CD4-positive, alpha-beta T cell (primary cell): ENCODE measurements around the gene SERTM1. TPM values are rescaled to one million over a fixed set of nuclear protein-coding genes. Genes with fewer than 3 reads are reported as not detected.

Experiments used
- ATAC-seq: fragments of 200-7000 bp; cut with Tn5 transposase; one replicate; pipeline ENCODE4 v1.10.0; 2022; ENCODE audit warnings: mild to moderate bottlenecking; ENCODE audit not compliant: poor library complexity
- CTCF ChIA-PET: fragments of 350-600 bp; sonication (Branson Sonifier 250); formaldehyde crosslinking; loops from one replicate; lab custom pipeline; 2021; ENCODE audit warnings: antibody characterized with exemption, inconsistent platforms; lab: Charles Lee
- POLR2A ChIA-PET: fragments of 350-600 bp; sonication (Branson Sonifier 250); formaldehyde crosslinking; loops from one replicate; lab custom pipeline; 2021; ENCODE audit warnings: antibody characterized with exemption, inconsistent platforms; lab: Charles Lee
- DNase-seq, 14 experiments: peaks; one replicate each; pipeline ENCODE4 v3.0.0-alpha.2; 2013 to 2020; ENCODE audit warnings: mixed read lengths in 2 of 14
- H3K27ac ChIP-seq, 2 donors: one replicate each; pipeline versions ENCODE4 v1.5.1 to v1.7.0; 2013; ENCODE audit warnings: low read length in 2 of 2, low read depth in 1 of 2, mild to moderate bottlenecking in 1 of 2
- H3K27me3 ChIP-seq, 2 experiments: 1 replicate in 1 of 2; 2 replicates in 1 of 2; pipeline versions ENCODE4 v1.6.1 to v1.7.0; 2013; ENCODE audit warnings: low read length in 2 of 2, control low read depth in 1 of 2, mild to moderate bottlenecking in 1 of 2, moderate library complexity in 1 of 2; ENCODE audit not compliant: insufficient read depth in 2 of 2, control insufficient read depth in 1 of 2
- H3K36me3 ChIP-seq: one replicate; pipeline ENCODE4 v1.6.1; 2013; ENCODE audit warnings: low read length, control low read depth; ENCODE audit not compliant: insufficient read depth
- H3K4me1 ChIP-seq: one replicate; pipeline ENCODE4 v1.6.1; 2013; ENCODE audit warnings: low read length, control low read depth; ENCODE audit not compliant: insufficient read depth
- H3K4me3 ChIP-seq: one replicate; pipeline ENCODE4 v1.5.1; 2013; ENCODE audit warnings: mild to moderate bottlenecking, low read length, moderate library complexity
- H3K9me3 ChIP-seq, 2 experiments: 1 replicate in 1 of 2; 2 replicates in 1 of 2; pipeline versions ENCODE4 v1.6.1 to v1.7.0; 2013; ENCODE audit warnings: low read length in 2 of 2, mild to moderate bottlenecking in 2 of 2, control low read depth in 1 of 2, moderate library complexity in 1 of 2; ENCODE audit not compliant: control insufficient read depth in 1 of 2, insufficient read depth in 1 of 2
- H3K27ac Mint-ChIP-seq: one replicate; pipeline ENCODE4 v1.8.0; 2020; ENCODE audit warnings: mixed read lengths
- H3K27me3 Mint-ChIP-seq: one replicate; pipeline ENCODE4 v1.8.0; 2021; ENCODE audit warnings: mixed read lengths
- H3K36me3 Mint-ChIP-seq: one replicate; pipeline ENCODE4 v1.8.0; 2021; ENCODE audit warnings: low read depth, mixed read lengths
- H3K4me1 Mint-ChIP-seq: one replicate; pipeline ENCODE4 v1.8.0; 2021; ENCODE audit warnings: low read depth, mixed read lengths
- H3K4me3 Mint-ChIP-seq: one replicate; pipeline ENCODE4 v1.8.0; 2020; ENCODE audit warnings: mild to moderate bottlenecking, mixed read lengths
- H3K9me3 Mint-ChIP-seq: one replicate; pipeline ENCODE4 v1.8.0; 2020; ENCODE audit warnings: mixed read lengths
- intact Hi-C, 2 experiments: fragments of 100-400 bp; cut with DNase I in 1 of 2; cut with micrococcal nuclease in 1 of 2; formaldehyde crosslinking; loops; one replicate each; pipeline versions ENCODE4 v1.15.1 to v1.9.0; 2023 to 2025; cut with DNase I, micrococcal nuclease
- total RNA-seq, 174 experiments: library from RNA in 2 of 174; stranded (reverse) in 2 of 174; gene quantifications; one replicate each; pipeline ENCODE4 v1.2.3 and lab custom pipeline; 2021 to 2026
- TF ChIP-seq, protein P1 (sequence below): fragments of 200-600 bp; IDR thresholded peaks from one replicate; pipeline ENCODE4 v1.8.0; 2022; ENCODE audit warnings: antibody characterized with exemption, mild to moderate bottlenecking

Gene SERTM1
- total RNA-seq, 2 experiments from 2014 or later = not detected

DNA sequence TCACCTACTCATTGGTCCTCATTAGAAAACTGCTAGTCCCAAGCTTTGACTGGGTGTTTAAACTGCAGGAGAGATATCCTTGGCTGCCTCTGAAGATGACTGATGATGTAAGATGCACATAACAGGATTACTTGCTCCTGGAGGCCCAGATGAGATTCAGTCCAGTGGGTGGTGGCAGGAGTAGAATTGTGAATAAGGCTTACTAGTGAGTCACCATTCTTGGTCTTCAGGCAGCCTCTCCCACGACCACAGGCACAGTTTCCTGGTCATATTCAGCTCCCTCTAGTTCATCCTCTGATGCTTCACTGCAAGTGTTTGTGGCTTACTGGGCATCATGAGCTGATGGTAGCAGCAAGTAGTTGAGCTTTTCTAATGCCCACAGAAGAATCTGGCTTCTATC, 12.1 kb downstream of the SERTM1 start:
- Histone ChIP-seq H3K27ac (no peak overlapping the region), H3K9me3 (no peaks in the 10 kb centered on the region), H3K36me3 (no peaks in the 10 kb centered on the region), H3K4me1 (no peaks in the 10 kb centered on the region), H3K4me3 (no peak overlapping the region), H3K27me3 (no peaks in the 10 kb centered on the region)
- intact Hi-C loops = no loop called here
- H3K27me3 Mint-ChIP-seq = peaks cover 34% of the 10 kb centered on the region
- peaks cover 4% of the 10 kb centered on the region for H3K9me3 Mint-ChIP-seq
- no peaks in the 10 kb centered on the region for H3K4me1 Mint-ChIP-seq
- ChIA-PET POLR2A (no interaction called here), CTCF (no interaction called here)
- TF ChIP-seq, protein P1, sequence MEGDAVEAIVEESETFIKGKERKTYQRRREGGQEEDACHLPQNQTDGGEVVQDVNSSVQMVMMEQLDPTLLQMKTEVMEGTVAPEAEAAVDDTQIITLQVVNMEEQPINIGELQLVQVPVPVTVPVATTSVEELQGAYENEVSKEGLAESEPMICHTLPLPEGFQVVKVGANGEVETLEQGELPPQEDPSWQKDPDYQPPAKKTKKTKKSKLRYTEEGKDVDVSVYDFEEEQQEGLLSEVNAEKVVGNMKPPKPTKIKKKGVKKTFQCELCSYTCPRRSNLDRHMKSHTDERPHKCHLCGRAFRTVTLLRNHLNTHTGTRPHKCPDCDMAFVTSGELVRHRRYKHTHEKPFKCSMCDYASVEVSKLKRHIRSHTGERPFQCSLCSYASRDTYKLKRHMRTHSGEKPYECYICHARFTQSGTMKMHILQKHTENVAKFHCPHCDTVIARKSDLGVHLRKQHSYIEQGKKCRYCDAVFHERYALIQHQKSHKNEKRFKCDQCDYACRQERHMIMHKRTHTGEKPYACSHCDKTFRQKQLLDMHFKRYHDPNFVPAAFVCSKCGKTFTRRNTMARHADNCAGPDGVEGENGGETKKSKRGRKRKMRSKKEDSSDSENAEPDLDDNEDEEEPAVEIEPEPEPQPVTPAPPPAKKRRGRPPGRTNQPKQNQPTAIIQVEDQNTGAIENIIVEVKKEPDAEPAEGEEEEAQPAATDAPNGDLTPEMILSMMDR = no peak
- no peak for ATAC-seq
- H3K27ac Mint-ChIP-seq = no peak overlapping the region
- H3K36me3 Mint-ChIP-seq = no peaks in the 10 kb centered on the region
- DNase-seq = no peak
- H3K4me3 Mint-ChIP-seq = no peak overlapping the region

DNA sequence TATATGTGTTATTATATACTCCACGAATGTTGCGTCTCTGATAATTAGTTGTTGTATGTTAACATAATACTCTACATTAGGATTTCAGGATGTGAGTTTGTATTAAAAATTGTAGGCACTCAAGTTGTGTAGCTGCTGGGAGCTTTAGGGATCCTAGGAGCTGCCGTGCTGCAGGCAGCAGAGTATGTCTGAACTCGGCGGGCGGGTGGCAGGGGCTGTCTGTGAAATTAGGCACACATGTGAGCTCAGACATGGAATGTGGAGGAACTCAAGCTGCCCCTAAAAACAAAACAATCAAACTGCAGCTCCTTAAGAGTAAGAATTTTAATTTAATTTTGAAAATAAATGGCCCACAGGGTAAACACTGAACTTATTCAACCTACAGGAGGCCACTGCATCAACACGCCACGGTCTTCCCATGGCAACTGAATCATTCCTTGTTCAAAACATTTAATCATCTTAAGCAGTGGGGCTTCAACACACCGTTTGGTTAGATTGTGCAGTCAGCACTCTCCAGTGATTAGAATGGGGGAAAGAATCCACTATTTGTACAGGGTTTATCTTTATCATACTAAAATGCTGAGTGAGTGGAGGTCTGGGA, 22.7 kb downstream of the SERTM1 start:
- Mint-ChIP-seq H3K27ac (no peak overlapping the region), H3K27me3 (peaks cover 32% of the 10 kb centered on the region), H3K4me1 (no peaks in the 10 kb centered on the region), H3K36me3 (no peaks in the 10 kb centered on the region), H3K4me3 (no peak overlapping the region), H3K9me3 (no peaks in the 10 kb centered on the region)
- no peaks in the 10 kb centered on the region for H3K9me3 ChIP-seq
- no peaks in the 10 kb centered on the region for H3K36me3 ChIP-seq
- ChIA-PET CTCF (no interaction called here), POLR2A (no interaction called here)
- intact Hi-C loops = no loop called here
- DNase-seq (no peak), ATAC-seq (no peak)
- H3K4me3 ChIP-seq = no peak overlapping the region
- no peaks in the 10 kb centered on the region for H3K27me3 ChIP-seq
- no peaks in the 10 kb centered on the region for H3K4me1 ChIP-seq
- TF ChIP-seq, protein P1 = no peak
- H3K27ac ChIP-seq = no peak overlapping the region

DNA sequence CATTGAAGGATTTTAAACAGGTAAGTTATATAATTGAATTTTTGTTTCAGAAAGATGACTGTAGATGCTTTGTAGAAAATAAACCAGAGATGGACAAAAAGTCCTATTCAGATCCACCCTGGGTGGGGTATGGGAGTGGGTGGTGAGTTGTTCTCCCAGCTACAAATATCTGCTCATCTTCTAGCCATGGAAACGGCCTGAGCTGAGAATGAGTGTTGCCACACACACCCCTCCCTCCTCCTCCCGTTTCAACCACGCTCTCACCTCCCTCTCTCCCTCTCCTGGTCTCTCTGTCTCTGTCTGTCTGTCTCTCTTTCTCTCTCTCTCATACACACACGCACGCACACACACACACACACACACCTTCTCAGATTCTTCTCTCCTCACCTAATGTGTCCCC, 26.4 kb downstream of the SERTM1 start:
- TF ChIP-seq, protein P1 = no peak
- Histone ChIP-seq H3K27me3 (no peaks in the 10 kb centered on the region), H3K36me3 (no peaks in the 10 kb centered on the region), H3K9me3 (no peaks in the 10 kb centered on the region), H3K4me3 (no peak overlapping the region), H3K4me1 (no peaks in the 10 kb centered on the region), H3K27ac (no peak overlapping the region)
- H3K4me3 Mint-ChIP-seq = no peak overlapping the region
- no peaks in the 10 kb centered on the region for H3K9me3 Mint-ChIP-seq
- no peak overlapping the region for H3K27ac Mint-ChIP-seq
- POLR2A ChIA-PET = no interaction called here
- H3K27me3 Mint-ChIP-seq = peaks cover 33% of the 10 kb centered on the region
- DNase-seq = no peak
- no peak for ATAC-seq
- CTCF ChIA-PET = no interaction called here
- intact Hi-C loops = no loop called here
- H3K36me3 Mint-ChIP-seq = no peaks in the 10 kb centered on the region
- H3K4me1 Mint-ChIP-seq = no peaks in the 10 kb centered on the region
